H9 (cell line): ENCODE data around the gene TBX5. TPM values are rescaled to one million over a fixed set of nuclear protein-coding genes. Genes with fewer than 3 reads are reported as not detected.

Source experiments
- DNase-seq: peaks from one replicate; pipeline ENCODE4 v3.0.0-alpha.2; 2017
- H2AFZ ChIP-seq: one replicate; pipeline ENCODE4 v1.6.1; 2013; ENCODE audit warnings: mild to moderate bottlenecking, low read length, control low read depth, moderate library complexity
- H2AK5ac ChIP-seq: 2 replicates; pipeline ENCODE4 v1.6.1; 2013; ENCODE audit warnings: low read length, control low read depth, mixed read lengths; ENCODE audit not compliant: insufficient read length
- H2BK120ac ChIP-seq: one replicate; pipeline ENCODE4 v1.6.1; 2013; ENCODE audit warnings: low read depth, mild to moderate bottlenecking, low read length, control low read depth, inconsistent platforms; ENCODE audit not compliant: poor library complexity, severe bottlenecking
- H2BK12ac ChIP-seq: 2 replicates; pipeline ENCODE4 v1.6.1; 2013; ENCODE audit warnings: low read length, control low read depth, mixed read lengths, low read depth; ENCODE audit not compliant: insufficient read length
- H2BK15ac ChIP-seq: 2 replicates; pipeline ENCODE4 v1.6.1; 2013; ENCODE audit warnings: low read depth, low read length, control low read depth
- H2BK20ac ChIP-seq: one replicate; pipeline ENCODE4 v1.6.1; 2013; ENCODE audit warnings: low read depth, mild to moderate bottlenecking, low read length, control low read depth, inconsistent platforms; ENCODE audit not compliant: poor library complexity, severe bottlenecking
- H2BK5ac ChIP-seq: 2 replicates; pipeline ENCODE4 v1.6.1; 2013; ENCODE audit warnings: low read length, control low read depth, mixed read lengths; ENCODE audit not compliant: insufficient read length
- H3K14ac ChIP-seq: 2 replicates; pipeline ENCODE4 v1.6.1; 2013; ENCODE audit warnings: low read length, control low read depth; ENCODE audit not compliant: insufficient read depth
- H3K18ac ChIP-seq: 2 replicates; pipeline ENCODE4 v1.6.1; 2013; ENCODE audit warnings: low read depth, mild to moderate bottlenecking, mixed read lengths, low read length, control low read depth; ENCODE audit not compliant: insufficient read length
- H3K23ac ChIP-seq: 2 replicates; pipeline ENCODE4 v1.6.1; 2013; ENCODE audit warnings: low read length, control low read depth, mixed read lengths, low read depth; ENCODE audit not compliant: insufficient read length
- H3K23me2 ChIP-seq: 2 replicates; pipeline ENCODE4 v1.6.1; 2013; ENCODE audit warnings: low read depth, mild to moderate bottlenecking, mixed read lengths, low read length, control low read depth; ENCODE audit not compliant: insufficient read length, poor library complexity, severe bottlenecking
- H3K27ac ChIP-seq: 2 replicates; pipeline ENCODE4 v1.5.1; 2013; ENCODE audit warnings: low read length, control low read depth, mixed read lengths, low read depth; ENCODE audit not compliant: insufficient read length
- H3K27me3 ChIP-seq: 2 replicates; pipeline ENCODE4 v1.6.1; 2013; ENCODE audit warnings: low read length, control low read depth, inconsistent platforms; ENCODE audit not compliant: insufficient read depth
- H3K4ac ChIP-seq: 2 replicates; pipeline ENCODE4 v1.6.1; 2013; ENCODE audit warnings: low read depth, mild to moderate bottlenecking, control low read depth, inconsistent platforms, low read length, moderate library complexity
- H3K4me1 ChIP-seq: 2 replicates; pipeline ENCODE4 v1.6.1; 2013; ENCODE audit warnings: low read length, control low read depth, inconsistent platforms; ENCODE audit not compliant: insufficient read depth
- H3K4me2 ChIP-seq: 2 replicates; pipeline ENCODE4 v1.6.1; 2013; ENCODE audit warnings: low read length, control low read depth, mixed read lengths; ENCODE audit not compliant: insufficient read length, insufficient read depth
- H3K56ac ChIP-seq: 2 replicates; pipeline ENCODE4 v1.6.1; 2013; ENCODE audit warnings: low read depth, mild to moderate bottlenecking, mixed read lengths, low read length, control low read depth; ENCODE audit not compliant: insufficient read length
- H3K79me1 ChIP-seq: 2 replicates; pipeline ENCODE4 v1.6.1; 2013; ENCODE audit warnings: low read depth, mild to moderate bottlenecking, moderate library complexity, low read length, control low read depth, inconsistent platforms; ENCODE audit not compliant: insufficient read depth, poor library complexity, severe bottlenecking
- H3K79me2 ChIP-seq: 2 replicates; pipeline ENCODE4 v1.6.1; 2013; ENCODE audit warnings: low read length, control low read depth, inconsistent platforms; ENCODE audit not compliant: insufficient read depth
- H3K9ac ChIP-seq: 2 replicates; pipeline ENCODE4 v1.6.1; 2013; ENCODE audit warnings: low read length, control low read depth, mixed read lengths; ENCODE audit not compliant: insufficient read length; ENCODE audit errors: extremely low read depth
- H3K9me3 ChIP-seq: one replicate; pipeline ENCODE4 v1.6.1; 2013; ENCODE audit warnings: low read depth, low read length, inconsistent platforms; ENCODE audit not compliant: control insufficient read depth
- H3T11ph ChIP-seq: one replicate; pipeline ENCODE4 v1.6.1; 2013; ENCODE audit warnings: mild to moderate bottlenecking, low read length, control low read depth, inconsistent platforms
- H4K20me1 ChIP-seq: one replicate; pipeline ENCODE4 v1.6.1; 2013; ENCODE audit not compliant: control insufficient read depth, insufficient read length, insufficient read depth
- H4K5ac ChIP-seq: 2 replicates; pipeline ENCODE4 v1.6.1; 2013; ENCODE audit warnings: low read depth, mild to moderate bottlenecking, mixed read lengths, low read length, control low read depth; ENCODE audit not compliant: insufficient read length
- H4K8ac ChIP-seq: replicated peaks from 2 replicates; pipeline ENCODE4 v1.6.1; 2013; ENCODE audit warnings: low read length, control low read depth, mixed read lengths, low read depth; ENCODE audit not compliant: insufficient read length
- H4K91ac ChIP-seq: 2 replicates; pipeline ENCODE4 v1.6.1; 2013; ENCODE audit warnings: low read depth, mild to moderate bottlenecking, moderate library complexity, mixed read lengths, low read length, control low read depth; ENCODE audit not compliant: insufficient read length
- H3K27ac Mint-ChIP-seq, 3 experiments: 2 replicates in 2 of 3; 3 replicates in 1 of 3; pipeline ENCODE4 v1.8.0; 2020 to 2021; ENCODE audit warnings: mixed read lengths in 3 of 3, mild to moderate bottlenecking in 1 of 3, moderate library complexity in 1 of 3
- H3K27me3 Mint-ChIP-seq: 2 replicates; pipeline ENCODE4 v1.8.0; 2021; ENCODE audit warnings: low read depth, mild to moderate bottlenecking, moderate library complexity, mixed read lengths
- H3K36me3 Mint-ChIP-seq, 3 experiments: 2 replicates in 2 of 3; 3 replicates in 1 of 3; pipeline ENCODE4 v1.8.0; 2020 to 2021; ENCODE audit warnings: low read depth in 3 of 3, mixed read lengths in 3 of 3; ENCODE audit not compliant: insufficient read depth in 1 of 3
- H3K4me1 Mint-ChIP-seq, 2 experiments: 2 replicates each; pipeline ENCODE4 v1.8.0; 2020; ENCODE audit warnings: mixed read lengths in 2 of 2
- H3K4me3 Mint-ChIP-seq, 2 experiments: 2 replicates in 1 of 2; 3 replicates in 1 of 2; pipeline ENCODE4 v1.8.0; 2020 to 2021; ENCODE audit warnings: mild to moderate bottlenecking in 2 of 2, mixed read lengths in 2 of 2, moderate library complexity in 1 of 2
- H3K9me3 Mint-ChIP-seq, 2 experiments: 2 replicates in 1 of 2; 3 replicates in 1 of 2; pipeline ENCODE4 v1.8.0; 2020; ENCODE audit warnings: mild to moderate bottlenecking in 2 of 2, mixed read lengths in 2 of 2, moderate library complexity in 1 of 2
- WGBS: extraction: QIAGEN DNeasy Blood & Tissue Kit; methylation state at CpG from one replicate; pipeline ENCODE4 v1.1.7; 2013; ENCODE audit warnings: missing lambda C conversion rate, low lambda C conversion rate, mixed read lengths; ENCODE audit not compliant: insufficient read length; ENCODE audit errors: extremely low coverage; 5-methylcytosine and 5-hydroxymethylcytosine counted together
- total RNA-seq: library from RNA; stranded (reverse); gene quantifications from 2 replicates; pipeline ENCODE4 v1.2.1, GENCODE V29; 2021
- TF ChIP-seq, protein P1 (sequence below): fragments of 200-600 bp; sonication (generic); conservative IDR thresholded peaks from 3 replicates; pipeline ENCODE4 v1.8.0; 2021; ENCODE audit warnings: antibody characterized with exemption, mild to moderate bottlenecking

Gene TBX5
- total RNA-seq, 1 experiment from 2014 or later = not detected

DNA sequence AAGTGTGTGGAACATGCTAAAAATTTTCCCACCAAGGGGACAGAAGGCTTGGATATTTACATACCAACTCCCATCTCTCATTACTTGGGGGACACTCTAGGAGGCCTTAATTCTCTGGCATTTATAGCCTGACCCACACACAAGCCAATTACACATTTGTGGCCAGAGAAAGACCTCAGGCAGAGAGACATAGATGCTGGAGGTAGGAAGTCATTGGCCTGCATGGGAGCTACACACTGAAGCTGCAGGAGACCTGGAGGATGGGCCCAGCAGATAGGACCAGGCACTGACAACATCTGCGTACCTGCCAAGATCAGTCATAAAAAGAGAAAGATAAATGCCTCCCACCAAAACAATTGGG, 61.7 kb downstream of the TBX5 start:
- no peak overlapping the region for H4K91ac ChIP-seq
- H3K4me1 Mint-ChIP-seq = peaks cover 8 to 13% of the 10 kb centered on the region in 2 experiments

More for the DNA sequence above, 61.7 kb downstream of the TBX5 start:
- no peak overlapping the region for H3K18ac ChIP-seq
- no peak overlapping the region for H2BK12ac ChIP-seq
- no CpG with 5 or more reads among the region's 1 CpG for WGBS
- H3K9me3 ChIP-seq = no peaks in the 10 kb centered on the region
- H3K23ac ChIP-seq = no peak overlapping the region
- H2BK5ac ChIP-seq = no peak overlapping the region
- H3K4me1 ChIP-seq = peaks cover 6% of the 10 kb centered on the region; the same call in 1 of the 2 replicates
- no peak overlapping the region for H4K5ac ChIP-seq
- no peaks in the 10 kb centered on the region for H3K23me2 ChIP-seq
- H3K36me3 Mint-ChIP-seq = no peaks in the 10 kb centered on the region
- H3T11ph ChIP-seq = no peak overlapping the region
- no peak overlapping the region for H2BK20ac ChIP-seq
- no peak overlapping the region for H3K27ac ChIP-seq
- TF ChIP-seq, protein P1, sequence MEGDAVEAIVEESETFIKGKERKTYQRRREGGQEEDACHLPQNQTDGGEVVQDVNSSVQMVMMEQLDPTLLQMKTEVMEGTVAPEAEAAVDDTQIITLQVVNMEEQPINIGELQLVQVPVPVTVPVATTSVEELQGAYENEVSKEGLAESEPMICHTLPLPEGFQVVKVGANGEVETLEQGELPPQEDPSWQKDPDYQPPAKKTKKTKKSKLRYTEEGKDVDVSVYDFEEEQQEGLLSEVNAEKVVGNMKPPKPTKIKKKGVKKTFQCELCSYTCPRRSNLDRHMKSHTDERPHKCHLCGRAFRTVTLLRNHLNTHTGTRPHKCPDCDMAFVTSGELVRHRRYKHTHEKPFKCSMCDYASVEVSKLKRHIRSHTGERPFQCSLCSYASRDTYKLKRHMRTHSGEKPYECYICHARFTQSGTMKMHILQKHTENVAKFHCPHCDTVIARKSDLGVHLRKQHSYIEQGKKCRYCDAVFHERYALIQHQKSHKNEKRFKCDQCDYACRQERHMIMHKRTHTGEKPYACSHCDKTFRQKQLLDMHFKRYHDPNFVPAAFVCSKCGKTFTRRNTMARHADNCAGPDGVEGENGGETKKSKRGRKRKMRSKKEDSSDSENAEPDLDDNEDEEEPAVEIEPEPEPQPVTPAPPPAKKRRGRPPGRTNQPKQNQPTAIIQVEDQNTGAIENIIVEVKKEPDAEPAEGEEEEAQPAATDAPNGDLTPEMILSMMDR = no peak
- no peak overlapping the region for H3K4ac ChIP-seq
- H3K79me2 ChIP-seq = no peaks in the 10 kb centered on the region
- H4K20me1 ChIP-seq = no peaks in the 10 kb centered on the region
- H2AFZ ChIP-seq = no peak overlapping the region
- no peaks in the 10 kb centered on the region for H3K79me1 ChIP-seq
- H3K27ac Mint-ChIP-seq = no peak overlapping the region
- H3K9ac ChIP-seq = no peak overlapping the region
- no peaks in the 10 kb centered on the region; the same call in 1 of the 2 replicates for H3K27me3 Mint-ChIP-seq
- H4K8ac ChIP-seq = no peak overlapping the region
- H2AK5ac ChIP-seq = no peak overlapping the region
- no peak overlapping the region for H3K14ac ChIP-seq
- H2BK120ac ChIP-seq = no peak overlapping the region
- no peaks in the 10 kb centered on the region for H3K27me3 ChIP-seq
- H3K56ac ChIP-seq = no peak overlapping the region
- H3K4me3 Mint-ChIP-seq = no peak overlapping the region
- no peaks in the 10 kb centered on the region for H3K9me3 Mint-ChIP-seq
- H3K4me2 ChIP-seq = no peak overlapping the region
- DNase-seq = no peak
- H2BK15ac ChIP-seq = no peak overlapping the region
